Adipose tissue (tissue), 3 donors: ENCODE measurements around the gene SOCS1. TPM values are rescaled to one million over a fixed set of nuclear protein-coding genes. Genes with fewer than 3 reads are reported as not detected.

Experiments
- H3K27ac ChIP-seq: one replicate; pipeline ENCODE4 v1.5.1; 2013; ENCODE audit warnings: low read depth, low read length
- WGBS, 3 donors: extraction: QIAGEN DNeasy Blood & Tissue Kit; methylation state at CpG; one replicate each; pipeline ENCODE4 v1.1.7; 2013; 5-methylcytosine and 5-hydroxymethylcytosine counted together
- polyA plus RNA-seq, 3 donors: library from polyadenylated mRNA; stranded (reverse); fragments of 200-250 nt; gene quantifications; one replicate each; pipeline ENCODE4 v1.2.3, GENCODE V29; 2013
- donor health status: healthy with polysubstance abuse.
- donor health status: Bipolar disorder and iron deficiency.
- donor health status: healthy.

The SOCS1 gene
- polyA plus RNA-seq, 3 donors: 2.6 to 29.7 (median 9.8) TPM

- WGBS, 3 donors: 85 to 93% (median 91%) methylated on average over 2 of the region's 2 CpGs
- H3K27ac ChIP-seq: no peak overlapping the region
Observed at GRCh38 chr16:11270602-11271162, 14.7 kb upstream of the SOCS1 start.

GRCh38 chr16:11268921-11269375 is 12.9 kb upstream of the SOCS1 start, which contains the start of gene TNP2:
TNP2 (minus strand) TSS chr16:11269325; CDS start chr16:11269262, 63 bp downstream.
- WGBS, 3 donors: 86 to 96% (median 96%) methylated on average over 9 to 11 of the region's 11 CpGs

DNA sequence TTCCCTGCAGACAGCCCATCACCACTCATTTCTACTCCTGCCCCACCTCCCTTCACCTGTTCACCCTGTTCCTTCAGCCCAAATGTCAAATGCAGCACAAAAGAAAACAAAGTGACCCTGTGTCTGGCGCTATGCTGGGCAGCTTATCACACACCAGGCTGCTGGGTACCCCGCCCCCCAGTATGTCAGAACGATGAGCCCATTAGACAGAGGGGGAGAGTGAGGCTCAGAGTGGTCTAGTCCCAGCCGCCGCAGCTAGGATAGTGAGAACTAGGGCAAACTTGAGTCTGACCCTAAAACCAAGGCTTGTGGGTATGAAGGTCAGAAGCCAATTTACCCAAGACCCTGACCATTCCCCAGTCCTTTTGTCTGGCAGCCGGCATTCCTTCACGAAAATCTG is 9.1 kb upstream of the SOCS1 start:
- H3K27ac ChIP-seq: no peak overlapping the region
- WGBS, 3 donors: 69 to 92% (median 89%) methylated on average over 7 of the region's 7 CpGs

More at GRCh38 chr16:11268921-11269375, 12.9 kb upstream of the SOCS1 start, which contains the start of gene TNP2:
- H3K27ac ChIP-seq: no peak within 1 kb of the TSS

DNA sequence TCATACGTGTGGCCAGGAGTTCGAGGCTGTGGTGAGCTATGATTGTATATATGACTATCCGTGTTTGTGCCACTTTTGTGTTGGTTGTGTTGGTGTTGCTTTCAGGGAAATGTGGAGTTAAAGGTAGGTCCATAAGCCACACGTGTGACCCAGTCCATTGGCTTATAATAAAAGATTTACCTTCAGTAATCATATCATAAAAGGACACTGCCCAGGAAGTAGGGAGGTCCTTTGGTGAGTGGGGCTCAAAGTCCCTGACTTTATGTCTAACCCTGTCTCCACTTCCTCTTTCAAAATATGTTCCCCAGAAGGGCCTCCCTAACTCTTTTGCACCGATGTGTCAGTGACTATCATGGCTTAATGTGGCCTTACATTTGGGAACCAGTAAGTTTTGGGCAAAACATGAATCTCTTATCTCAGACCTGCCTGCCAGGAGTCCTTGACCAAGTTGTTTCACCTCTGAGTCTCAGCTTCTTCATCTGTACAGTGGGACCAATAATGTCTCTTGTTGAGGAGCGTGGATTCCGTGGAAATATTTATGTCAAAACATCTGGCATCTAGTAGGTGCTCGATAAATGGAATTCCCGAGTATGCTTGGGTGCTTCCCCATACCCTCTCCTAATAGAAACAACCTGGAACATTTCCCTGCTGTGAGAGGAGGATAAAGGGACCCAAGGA is 8.3 kb upstream of the SOCS1 start:
- 81 to 82% (median 81%) methylated on average over 9 of the region's 9 CpGs for WGBS, 3 donors
- H3K27ac ChIP-seq: no peak overlapping the region

- WGBS, 3 donors: 46 to 64% (median 56%) methylated on average over 4 of the region's 4 CpGs
- H3K27ac ChIP-seq: no peak overlapping the region
Observed at GRCh38 chr16:11263737-11264136, 7.7 kb upstream of the SOCS1 start.

DNA sequence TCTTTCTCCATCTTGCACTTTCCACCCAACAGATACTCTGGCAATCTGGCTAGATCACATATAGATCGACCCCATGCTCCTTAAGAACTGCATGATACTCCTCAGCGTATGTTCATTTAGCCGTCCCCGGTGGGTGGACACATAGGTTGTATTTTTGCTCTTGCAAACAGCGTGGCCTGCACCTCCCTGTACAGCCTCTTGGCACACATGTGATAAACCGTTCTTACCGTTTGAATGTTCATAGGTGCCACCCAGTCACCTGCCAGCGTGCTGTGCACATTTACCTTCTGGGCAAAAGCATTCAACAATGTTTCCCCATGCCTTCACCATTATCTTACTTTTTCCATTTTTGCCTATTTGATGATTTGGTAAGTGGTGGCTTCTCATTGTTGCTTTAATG is 6.9 kb upstream of the SOCS1 start:
- no peak overlapping the region for H3K27ac ChIP-seq
- 80 to 92% (median 82%) methylated on average over 8 of the region's 8 CpGs for WGBS, 3 donors

- no peak overlapping the region for H3K27ac ChIP-seq
- WGBS, 3 donors: 64 to 79% (median 65%) methylated on average over 3 of the region's 3 CpGs
Observed at GRCh38 chr16:11260596-11260966, 4.6 kb upstream of the SOCS1 start.

- no peak overlapping the region for H3K27ac ChIP-seq
- 79 to 92% (median 91%) methylated on average over 12 of the region's 12 CpGs for WGBS, 3 donors
Observed at GRCh38 chr16:11259655-11260595, 3.9 kb upstream of the SOCS1 start.

DNA sequence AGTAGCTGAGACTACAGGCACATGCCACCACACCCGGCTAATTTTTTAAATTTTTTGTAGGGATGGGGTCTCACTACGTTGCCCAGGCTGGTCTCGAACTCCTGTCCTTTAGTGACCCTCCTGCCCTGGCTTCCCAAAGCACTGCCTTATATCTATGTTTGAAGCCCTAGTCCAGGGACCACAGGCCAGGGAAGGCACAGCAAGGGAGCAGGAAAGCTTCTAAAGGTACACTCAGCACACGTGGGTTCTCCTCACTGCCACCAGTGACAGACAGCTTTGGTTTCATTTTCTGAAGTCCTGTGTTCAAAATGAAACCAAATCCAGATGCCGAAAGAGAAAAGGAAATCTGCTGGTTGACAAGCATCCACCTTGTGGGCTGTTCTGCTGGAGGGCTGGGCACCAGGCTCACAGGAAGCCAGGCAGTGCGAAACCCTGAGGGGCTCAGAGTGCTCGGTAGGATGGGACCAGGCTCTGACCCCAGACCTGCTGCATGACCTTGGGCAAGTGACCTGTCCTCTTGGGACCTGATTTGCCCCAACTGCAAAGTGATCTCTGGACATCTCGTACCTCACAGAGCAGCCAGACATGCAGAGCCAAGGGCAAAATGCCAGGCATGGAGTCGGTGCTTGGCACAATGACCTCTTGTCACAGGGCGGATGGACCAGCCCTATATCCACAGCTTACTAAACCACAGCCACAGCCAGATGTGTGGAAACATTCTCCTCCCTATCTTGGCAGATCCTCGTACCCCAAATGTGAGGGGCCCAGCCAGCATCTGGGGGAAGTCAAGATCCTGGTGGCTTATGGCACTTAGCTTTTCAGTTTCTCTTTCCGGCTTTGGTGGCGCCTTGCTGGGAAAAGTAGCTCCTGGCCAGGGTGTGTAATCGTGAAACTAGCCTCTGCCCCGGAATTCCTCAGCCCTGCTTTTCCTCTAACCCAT is 2.8 kb upstream of the SOCS1 start:
- no peak overlapping the region for H3K27ac ChIP-seq
- 27 to 45% (median 29%) methylated on average over 15 of the region's 15 CpGs for WGBS, 3 donors

DNA sequence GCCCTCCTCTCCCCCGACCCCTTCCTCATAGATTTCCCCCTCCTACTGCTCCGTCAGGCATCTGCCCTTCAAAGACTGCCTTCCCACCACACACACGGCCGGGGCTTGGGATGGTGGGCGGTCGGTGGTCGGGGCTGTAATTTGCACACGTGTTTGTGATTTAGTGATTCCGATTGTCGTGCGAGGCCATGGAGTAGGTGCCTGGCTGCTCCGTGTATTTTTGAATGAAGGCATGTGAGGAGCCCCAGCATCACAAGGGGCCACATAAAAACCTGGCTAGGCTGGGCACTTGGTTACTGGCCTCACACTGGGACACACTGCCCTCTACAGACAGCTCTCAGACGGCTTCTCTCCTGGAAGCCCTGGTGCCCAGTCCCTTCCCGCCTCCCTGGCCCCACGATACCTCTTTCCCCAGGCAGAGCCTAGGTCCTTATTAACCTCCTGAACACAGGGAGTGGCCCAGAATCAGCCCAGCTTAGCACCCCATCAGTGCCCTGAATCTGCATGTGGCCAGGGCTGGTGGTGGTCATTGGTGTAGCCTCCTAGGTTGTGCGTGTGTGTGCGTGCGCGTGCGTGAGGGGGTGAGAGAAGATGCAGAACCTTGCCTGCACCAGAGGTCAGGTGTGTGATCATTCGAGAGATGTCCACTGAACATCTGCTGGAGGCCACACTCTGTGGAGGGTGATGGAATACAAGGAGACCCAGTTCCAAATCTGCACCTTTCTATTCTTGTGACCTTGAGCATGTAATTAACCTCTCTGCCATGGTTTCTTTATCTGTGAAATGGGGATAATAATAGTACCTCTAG is 1.3 kb upstream of the SOCS1 start:
- 20 to 25% (median 25%) methylated on average over 21 of the region's 21 CpGs for WGBS, 3 donors
- no peak overlapping the region for H3K27ac ChIP-seq

GRCh38 chr16:11256661-11257130 is 692 bp upstream of the SOCS1 start:
- no peak overlapping the region for H3K27ac ChIP-seq
- 0 to 1% (median 0%) methylated on average over 32 of the region's 32 CpGs for WGBS, 3 donors

DNA sequence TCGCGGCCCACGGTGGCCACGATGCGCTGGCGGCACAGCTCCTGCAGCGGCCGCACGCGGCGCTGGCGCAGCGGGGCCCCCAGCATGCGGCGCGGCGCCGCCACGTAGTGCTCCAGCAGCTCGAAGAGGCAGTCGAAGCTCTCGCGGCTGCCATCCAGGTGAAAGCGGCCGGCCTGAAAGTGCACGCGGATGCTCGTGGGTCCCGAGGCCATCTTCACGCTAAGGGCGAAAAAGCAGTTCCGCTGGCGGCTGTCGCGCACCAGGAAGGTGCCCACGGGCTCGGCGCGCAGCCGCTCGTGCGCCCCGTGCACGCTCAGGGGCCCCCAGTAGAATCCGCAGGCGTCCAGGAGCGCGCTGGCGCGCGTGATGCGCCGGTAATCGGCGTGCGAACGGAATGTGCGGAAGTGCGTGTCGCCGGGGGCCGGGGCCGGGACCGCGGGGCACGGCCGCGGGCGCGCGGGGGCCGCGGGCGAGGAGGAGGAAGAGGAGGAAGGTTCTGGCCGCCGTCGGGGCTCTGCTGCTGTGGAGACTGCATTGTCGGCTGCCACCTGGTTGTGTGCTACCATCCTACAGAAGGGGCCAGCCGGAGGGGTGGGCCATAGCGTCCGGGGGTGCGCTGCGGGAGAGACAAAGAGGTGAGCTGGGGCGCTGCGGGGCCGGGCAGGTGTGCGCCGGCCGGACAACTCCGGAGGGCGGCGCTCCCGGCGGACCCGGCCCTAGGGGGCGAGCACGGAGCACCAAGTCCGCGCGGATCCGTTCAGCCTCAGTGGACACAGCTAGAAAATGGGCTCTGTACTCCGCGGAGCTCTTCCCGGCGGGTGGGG is 879 bp downstream of the SOCS1 start:
- 2 to 4% (median 2%) methylated on average over 81 to 105 of the region's 105 CpGs for WGBS, 3 donors
- no peak overlapping the region for H3K27ac ChIP-seq

- H3K27ac ChIP-seq: no peak overlapping the region
- 69 to 79% (median 69%) methylated on average over 20 to 29 of the region's 29 CpGs for WGBS, 3 donors
Observed at GRCh38 chr16:11253995-11254912, 1.8 kb downstream of the SOCS1 start.

- WGBS, 3 donors: 75 to 86% (median 82%) methylated on average over 5 of the region's 5 CpGs
- no peak overlapping the region for H3K27ac ChIP-seq
Observed at GRCh38 chr16:11253009-11253994, 2.7 kb downstream of the SOCS1 start.
